ENCODE results near the gene STRIP1.

DNA sequence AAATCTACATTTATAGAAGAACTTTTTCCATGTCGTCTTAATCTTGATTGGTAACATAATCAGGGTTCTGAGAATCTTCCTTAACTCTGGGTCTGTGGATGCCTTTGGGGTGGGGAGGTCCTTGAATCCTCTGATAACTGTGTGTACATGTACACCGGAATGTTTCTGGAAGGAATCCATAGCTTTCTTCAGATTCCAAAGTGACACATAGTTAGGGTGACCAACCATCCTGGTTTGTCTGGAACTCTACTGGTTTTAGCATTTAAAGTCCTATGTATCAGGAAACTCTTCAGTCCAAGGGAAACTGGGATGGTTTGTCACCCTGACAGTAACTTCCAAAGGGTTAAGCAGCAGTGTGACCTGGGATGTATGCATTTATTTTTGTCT lies 16.8 kb downstream of the STRIP1 start:
- TF ChIP-seq, protein P1, sequence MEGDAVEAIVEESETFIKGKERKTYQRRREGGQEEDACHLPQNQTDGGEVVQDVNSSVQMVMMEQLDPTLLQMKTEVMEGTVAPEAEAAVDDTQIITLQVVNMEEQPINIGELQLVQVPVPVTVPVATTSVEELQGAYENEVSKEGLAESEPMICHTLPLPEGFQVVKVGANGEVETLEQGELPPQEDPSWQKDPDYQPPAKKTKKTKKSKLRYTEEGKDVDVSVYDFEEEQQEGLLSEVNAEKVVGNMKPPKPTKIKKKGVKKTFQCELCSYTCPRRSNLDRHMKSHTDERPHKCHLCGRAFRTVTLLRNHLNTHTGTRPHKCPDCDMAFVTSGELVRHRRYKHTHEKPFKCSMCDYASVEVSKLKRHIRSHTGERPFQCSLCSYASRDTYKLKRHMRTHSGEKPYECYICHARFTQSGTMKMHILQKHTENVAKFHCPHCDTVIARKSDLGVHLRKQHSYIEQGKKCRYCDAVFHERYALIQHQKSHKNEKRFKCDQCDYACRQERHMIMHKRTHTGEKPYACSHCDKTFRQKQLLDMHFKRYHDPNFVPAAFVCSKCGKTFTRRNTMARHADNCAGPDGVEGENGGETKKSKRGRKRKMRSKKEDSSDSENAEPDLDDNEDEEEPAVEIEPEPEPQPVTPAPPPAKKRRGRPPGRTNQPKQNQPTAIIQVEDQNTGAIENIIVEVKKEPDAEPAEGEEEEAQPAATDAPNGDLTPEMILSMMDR (IDR thresholded peaks at IDR 0.05; ENCODE audit: low read depth, low read length, missing input control): no peak
- no peak for TF ChIP-seq GABPA (IDR thresholded peaks at IDR 0.05 in 1 of 2, conservative IDR thresholded peaks at IDR 0.05 in 1 of 2)
- TF ChIP-seq EGR1 (IDR thresholded peaks at IDR 0.05; ENCODE audit: low read depth in 2 of 2): no peak
- no peak for TF ChIP-seq RAD21 (IDR thresholded peaks at IDR 0.05)
